HepG2 (cell line): ENCODE results near the gene PLEKHG4B. TPM values are rescaled to one million over a fixed set of nuclear protein-coding genes. Genes with fewer than 3 reads are reported as not detected.

ENCODE experiments used
- ATAC-seq: fragments of 200-7000 bp; cut with Tn5 transposase; 3 replicates; pipeline ENCODE4 v1.9.1; 2020; ENCODE audit warnings: mild to moderate bottlenecking, moderate library complexity
- BruUV-seq: library from RNA; stranded (reverse); fragments of 400-500 nt; replicated peaks from 2 replicates; lab custom pipeline; 2021; lab: Mats Ljungman, UMichigan
- CTCF ChIA-PET: fragments of 300-600 bp; formaldehyde crosslinking; extraction: SDS; loops from one replicate; lab custom pipeline; 2021; ENCODE audit warnings: low total read pairs, inconsistent platforms, low intra/inter-chr PET ratio; lab: Yijun Ruan, JAX
- POLR2A ChIA-PET: fragments of 350-600 bp; sonication (Branson Sonifier 250); formaldehyde crosslinking; loops from one replicate; lab custom pipeline; 2020; ENCODE audit warnings: antibody characterized with exemption, inconsistent platforms; lab: Yijun Ruan, JAX
- DNase-seq: peaks from one replicate; pipeline ENCODE4 v3.0.0-alpha.2; 2015; ENCODE audit warnings: low spot score
- FAIRE-seq: peaks from 3 replicates; lab custom pipeline; 2011; peaks lifted over from hg19 to GRCh38; lab: Jason Lieb, UNC
- H2AFZ ChIP-seq: one replicate; pipeline ENCODE4 v1.6.1; 2011; ENCODE audit warnings: low read length, inconsistent platforms
- H3K27ac ChIP-seq: fragments of 300-600 bp; 3 replicates; pipeline ENCODE4 v1.8.0; 2011; ENCODE audit warnings: mixed run types, mild to moderate bottlenecking, mixed read lengths, low read length, inconsistent platforms; ENCODE audit not compliant: insufficient read depth; ENCODE audit errors: extremely low read length
- H3K27me3 ChIP-seq, 2 experiments: fragments of 200-600 bp in 1 of 2; 2 replicates in 1 of 2; 3 replicates in 1 of 2; pipeline versions ENCODE4 v1.6.0 to v1.8.0; 2011; ENCODE audit warnings: low read length in 2 of 2, mild to moderate bottlenecking in 2 of 2, moderate library complexity in 2 of 2, inconsistent platforms in 1 of 2; ENCODE audit not compliant: insufficient read depth in 2 of 2, control insufficient read depth in 1 of 2
- H3K36me3 ChIP-seq, 2 experiments: fragments of 200-600 bp in 1 of 2; replicated peaks in 1 of 2; 2 replicates in 1 of 2; 3 replicates in 1 of 2; pipeline versions ENCODE4 v1.5.1 to v1.8.0; 2011; ENCODE audit warnings: low read length in 2 of 2, inconsistent platforms in 1 of 2; ENCODE audit not compliant: insufficient read depth in 2 of 2, control insufficient read depth in 1 of 2
- H3K4me1 ChIP-seq: 2 replicates; pipeline ENCODE4 v1.5.1; 2012; ENCODE audit warnings: low read length, inconsistent platforms; ENCODE audit not compliant: insufficient read depth
- H3K4me2 ChIP-seq: 2 replicates; pipeline ENCODE4 v1.6.0; 2011; ENCODE audit warnings: low read depth, low read length, inconsistent platforms
- H3K4me3 ChIP-seq, 3 experiments: fragments of 200-600 bp in 1 of 3; sonication (generic), shearing (Covaris generic) in 1 of 3; replicated peaks in 1 of 3; 2 replicates each; pipeline ENCODE4 v1.5.1; 2011 to 2016; ENCODE audit warnings: low read length in 3 of 3, inconsistent platforms in 2 of 3, low read depth in 2 of 3, mild to moderate bottlenecking in 2 of 3, control low read depth in 1 of 3, mixed read lengths in 1 of 3; ENCODE audit not compliant: insufficient read depth in 1 of 3
- H3K79me2 ChIP-seq: one replicate; pipeline ENCODE4 v1.6.1; 2011; ENCODE audit warnings: low read length, inconsistent platforms; ENCODE audit not compliant: insufficient read depth
- H3K9ac ChIP-seq: 2 replicates; pipeline ENCODE4 v1.6.0; 2011; ENCODE audit warnings: mild to moderate bottlenecking, low read depth, low read length, inconsistent platforms; ENCODE audit not compliant: insufficient read depth
- H3K9me3 ChIP-seq: 2 replicates; pipeline ENCODE4 v1.5.1; 2012; ENCODE audit warnings: mild to moderate bottlenecking, low read length
- H4K20me1 ChIP-seq: 2 replicates; pipeline ENCODE4 v1.6.0; 2011; ENCODE audit warnings: inconsistent platforms, mild to moderate bottlenecking, low read length, moderate library complexity; ENCODE audit not compliant: insufficient read depth
- GFI1 ChIP-seq: sonication (generic); formaldehyde crosslinking; IDR thresholded peaks from 2 replicates; pipeline ENCODE4 v1.5.0; 2020; ENCODE audit warnings: missing genetic modification reagents, mild to moderate bottlenecking, borderline replicate concordance
- ONECUT2 ChIP-seq: sonication (generic); formaldehyde crosslinking; IDR thresholded peaks from 2 replicates; pipeline ENCODE4 v1.4.0; 2020; ENCODE audit warnings: missing genetic modification reagents
- TOE1 ChIP-seq: sonication (generic); formaldehyde crosslinking; IDR thresholded peaks from 2 replicates; pipeline ENCODE4 v1.4.0; 2020; ENCODE audit warnings: mild to moderate bottlenecking, missing genetic modification reagents
- ZFP1 ChIP-seq: IDR thresholded peaks from 2 replicates; pipeline ENCODE4 v1.6.1; 2016
- ZFP91 ChIP-seq: sonication (generic); formaldehyde crosslinking; IDR thresholded peaks from 2 replicates; pipeline ENCODE4 v1.9.0; 2022; ENCODE audit warnings: missing genetic modification reagents, mild to moderate bottlenecking, borderline replicate concordance
- ZNF136 ChIP-seq: sonication (generic); formaldehyde crosslinking; IDR thresholded peaks from 2 replicates; pipeline ENCODE4 v1.8.1; 2022; ENCODE audit warnings: low read depth, mild to moderate bottlenecking, moderate library complexity, missing genetic modification reagents
- ZNF619 ChIP-seq: sonication (generic); formaldehyde crosslinking; IDR thresholded peaks from 2 replicates; pipeline ENCODE4 v1.4.0; 2020; ENCODE audit warnings: mild to moderate bottlenecking, missing genetic modification reagents
- in situ Hi-C: cut with HindIII; loops from 2 replicates; pipeline ENCODE4 v1.10.0; 2017; ENCODE audit warnings: low pct_unique_long_range_greater_than_20kb; ENCODE audit not compliant: extremely low pct_ligation_motif_present
- intact Hi-C: fragments of 100-400 bp; cut with micrococcal nuclease; formaldehyde crosslinking; loops from one replicate; pipeline ENCODE4 v1.10.0; 2022; ENCODE audit not compliant: unreplicated experiment
- polyA plus RNA-seq, 8 experiments: library from polyadenylated mRNA; depleted of rRNA in 3 of 8; stranded (reverse) in 7 of 8; unstranded in 1 of 8; fragments of >200 nt; fragmentation: Illumina TruSeq in 4 of 8; extraction: Trizol in 4 of 8; gene quantifications; 2 replicates each; pipeline versions ENCODE4 v1.2.1 to v1.2.3, GENCODE V29; 2011 to 2016; ENCODE audit warnings: low read depth in 4 of 8, missing spikeins in 1 of 8, mixed read lengths in 1 of 8; ENCODE audit not compliant: insufficient read depth in 1 of 8
- total RNA-seq, 5 experiments: library from RNA; depleted of rRNA; stranded (reverse); fragments of >200 nt; fragmentation: Illumina TruSeq; extraction: Trizol; gene quantifications; 2 replicates each; pipeline ENCODE4 v1.2.3, GENCODE V29; 2016; ENCODE audit warnings: low read depth in 1 of 5
- TF ChIP-seq, protein P1 (sequence below): sonication (generic); formaldehyde crosslinking; conservative IDR thresholded peaks from 2 replicates; pipeline ENCODE4 v1.4.0; 2020; ENCODE audit warnings: missing genetic modification reagents

The PLEKHG4B gene
- total and polyA plus RNA-seq, 2 of the 13 experiments (the other 11 are each of a cell fraction or from before 2014, with no cell fraction given), result 0.09 TPM; not detected in 1

- ChIA-PET CTCF (no interaction called here), POLR2A (no interaction called here)
- no peaks in the 10 kb centered on the region; a peak in 1 of 5 replicates for H3K27me3 ChIP-seq
- H3K4me3 ChIP-seq, result no peak overlapping the region
- no peak overlapping the region for H3K4me2 ChIP-seq
- BruUV-seq, result no TSS peak
- no peak for DNase-seq
- no peaks in the 10 kb centered on the region for H3K79me2 ChIP-seq
- peaks cover 14% of the 10 kb centered on the region; the same call in 1 of the 2 replicates for H3K9me3 ChIP-seq
- in situ Hi-C loops (no loop called here), intact Hi-C loops (no loop called here)
- no peaks in the 10 kb centered on the region for H4K20me1 ChIP-seq
- H3K9ac ChIP-seq, result no peak overlapping the region
- H3K4me1 ChIP-seq, result no peaks in the 10 kb centered on the region
- no peaks in the 10 kb centered on the region for H3K36me3 ChIP-seq
- ATAC-seq, result no peak
- TF ChIP-seq ONECUT2 (CRISPR knock-in tag) (no peak), ZFP1 (no peak), ZNF136 (CRISPR knock-in tag) (no peak), ZFP91 (no peak), ZNF619 (CRISPR knock-in tag) (no peak), GFI1 (no peak), TOE1 (CRISPR knock-in tag) (no peak)
- TF ChIP-seq, protein P1, sequence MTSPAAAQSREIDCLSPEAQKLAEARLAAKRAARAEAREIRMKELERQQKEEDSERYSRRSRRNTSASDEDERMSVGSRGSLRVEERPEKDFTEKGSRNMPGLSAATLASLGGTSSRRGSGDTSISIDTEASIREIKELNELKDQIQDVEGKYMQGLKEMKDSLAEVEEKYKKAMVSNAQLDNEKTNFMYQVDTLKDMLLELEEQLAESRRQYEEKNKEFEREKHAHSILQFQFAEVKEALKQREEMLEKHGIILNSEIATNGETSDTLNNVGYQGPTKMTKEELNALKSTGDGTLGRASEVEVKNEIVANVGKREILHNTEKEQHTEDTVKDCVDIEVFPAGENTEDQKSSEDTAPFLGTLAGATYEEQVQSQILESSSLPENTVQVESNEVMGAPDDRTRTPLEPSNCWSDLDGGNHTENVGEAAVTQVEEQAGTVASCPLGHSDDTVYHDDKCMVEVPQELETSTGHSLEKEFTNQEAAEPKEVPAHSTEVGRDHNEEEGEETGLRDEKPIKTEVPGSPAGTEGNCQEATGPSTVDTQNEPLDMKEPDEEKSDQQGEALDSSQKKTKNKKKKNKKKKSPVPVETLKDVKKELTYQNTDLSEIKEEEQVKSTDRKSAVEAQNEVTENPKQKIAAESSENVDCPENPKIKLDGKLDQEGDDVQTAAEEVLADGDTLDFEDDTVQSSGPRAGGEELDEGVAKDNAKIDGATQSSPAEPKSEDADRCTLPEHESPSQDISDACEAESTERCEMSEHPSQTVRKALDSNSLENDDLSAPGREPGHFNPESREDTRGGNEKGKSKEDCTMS (CRISPR knock-in tag), result no peak
- H2AFZ ChIP-seq, result no peak overlapping the region
- FAIRE-seq, result no peak
- no peak overlapping the region for H3K27ac ChIP-seq
Observed at GRCh38 chr5:129820-130219, 37.9 kb downstream of the PLEKHG4B start.
